ENCODE measurements around the gene ANAPC16.
"Not testable (repeated sequence)": the region's sequence is repeated elsewhere in the genome, so short reads cannot be mapped to it uniquely, and the experiment has no call there.

The ANAPC16 gene

GRCh38 chr10:72218325-72218724, 2.5 kb downstream of the ANAPC16 start:
- no peak for DNase-seq

GRCh38 chr10:72218726-72219125, 2.9 kb downstream of the ANAPC16 start:
- DNase-seq, result no peak

GRCh38 chr10:72219235-72219814, 3.5 kb downstream of the ANAPC16 start:
- no peak for DNase-seq

GRCh38 chr10:72220637-72221036, 4.8 kb downstream of the ANAPC16 start:
- DNase-seq, result no peak

GRCh38 chr10:72221278-72221677, 5.5 kb downstream of the ANAPC16 start:
- DNase-seq, result no peak

- no peak for DNase-seq
Measured at GRCh38 chr10:72223743-72224101, 7.9 kb downstream of the ANAPC16 start.

- DNase-seq, result not testable (repeated sequence)
Measured at GRCh38 chr10:72224191-72224590, 8.4 kb downstream of the ANAPC16 start.

GRCh38 chr10:72226418-72227027, 10.7 kb downstream of the ANAPC16 start:
- no peak for DNase-seq

- DNase-seq, result no peak
Measured at GRCh38 chr10:72227826-72228225, 12.0 kb downstream of the ANAPC16 start.

- no peak for DNase-seq
Measured at GRCh38 chr10:72228318-72228751, 12.5 kb downstream of the ANAPC16 start.

- DNase-seq, result no peak
Measured at GRCh38 chr10:72229261-72230251, 13.7 kb downstream of the ANAPC16 start.

- no peak for DNase-seq
Measured at GRCh38 chr10:72233621-72234020, 17.8 kb downstream of the ANAPC16 start.

- DNase-seq, result no peak
Measured at GRCh38 chr10:72234560-72235095, 18.8 kb downstream of the ANAPC16 start.

- no peak for DNase-seq
Measured at GRCh38 chr10:72235544-72236279, 19.9 kb downstream of the ANAPC16 start.

GRCh38 chr10:72238392-72239175, 22.8 kb downstream of the ANAPC16 start:
- no peak for DNase-seq

- DNase-seq, result no peak
Measured at GRCh38 chr10:72239409-72239808, 23.6 kb downstream of the ANAPC16 start.

GRCh38 chr10:72240371-72240770, 24.6 kb downstream of the ANAPC16 start:
- DNase-seq, result no peak

- no peak for DNase-seq
Measured at GRCh38 chr10:72241691-72242252, 26.0 kb downstream of the ANAPC16 start.

GRCh38 chr10:72242675-72243074, 26.9 kb downstream of the ANAPC16 start:
- DNase-seq, result no peak

GRCh38 chr10:72243822-72244437, 28.1 kb downstream of the ANAPC16 start:
- no peak for DNase-seq

- DNase-seq, result no peak
Measured at GRCh38 chr10:72244573-72245038, 28.8 kb downstream of the ANAPC16 start.

All from GDM1 (cell line).